Panc1 (cell line): Measurements from ENCODE around the gene LRP2.

Experiments
- CTCF ChIP-seq: fragments of 450-650 bp; IDR thresholded peaks from 2 replicates; pipeline ENCODE4 v1.5.1; 2017; ENCODE audit warnings: mild to moderate bottlenecking
- POLR2AphosphoS5 ChIP-seq: IDR thresholded peaks from 2 replicates; pipeline ENCODE4 v1.6.1; 2012; ENCODE audit warnings: mild to moderate bottlenecking, low read depth, low read length, moderate library complexity
- REST ChIP-seq, 2 experiments: IDR thresholded peaks; 2 replicates each; pipeline ENCODE4 v1.6.1; 2011 to 2012; ENCODE audit warnings: low read depth in 2 of 2, control low read depth in 1 of 2, low read length in 1 of 2, mild to moderate bottlenecking in 1 of 2, moderate library complexity in 1 of 2; ENCODE audit not compliant: insufficient read depth in 1 of 2
- SIN3A ChIP-seq: IDR thresholded peaks from 2 replicates; pipeline ENCODE4 v1.6.1; 2012; ENCODE audit warnings: low read depth, mild to moderate bottlenecking, low read length, moderate library complexity, borderline replicate concordance; ENCODE audit not compliant: insufficient read depth

GRCh38 chr2:169106134-169106533 lies 256.2 kb downstream of the LRP2 start:
- TF ChIP-seq CTCF (no peak), POLR2AphosphoS5 (no peak), SIN3A (no peak), REST (IDR thresholded peaks at IDR 0.05; ENCODE audit: insufficient read depth in 1 of 2, low read depth in 2 of 2, low read length in 1 of 2) (no peak)
